HG02763 (cell line): ENCODE measurements around the gene CASP10.
A peak's percentile ranks its signal among the peaks of the same experiment; 100 is the strongest.

Source experiments
- ATAC-seq: cut with Tn5 transposase; IDR thresholded peaks from one replicate; pipeline ENCODE4 v1.9.1; 2021; ENCODE audit warnings: mild to moderate bottlenecking, moderate library complexity; ENCODE audit not compliant: unreplicated experiment

Gene CASP10

GRCh38 chr2:201195331-201195730 is 12.4 kb downstream of the CASP10 start:
- no peak for ATAC-seq

DNA sequence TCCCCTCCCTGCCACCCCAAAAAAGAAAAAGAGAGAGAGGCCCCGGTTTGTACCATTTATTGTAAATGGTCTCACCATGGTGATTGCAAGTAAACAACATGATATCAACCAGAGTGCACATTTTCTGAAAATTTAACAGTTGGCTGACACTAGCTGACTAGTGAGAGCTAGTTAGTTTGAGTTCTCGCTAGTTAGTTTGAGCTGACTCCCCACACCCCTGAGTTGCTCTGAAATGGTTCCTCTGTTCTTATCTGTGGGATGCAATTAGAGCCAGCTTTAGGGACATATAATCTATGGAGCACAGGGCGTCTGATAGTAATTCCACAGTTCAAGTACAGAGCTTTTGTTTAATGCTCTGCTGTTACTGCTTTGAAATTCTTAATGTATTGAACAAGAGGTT is 13.1 kb downstream of the CASP10 start:
- no peak for ATAC-seq

DNA sequence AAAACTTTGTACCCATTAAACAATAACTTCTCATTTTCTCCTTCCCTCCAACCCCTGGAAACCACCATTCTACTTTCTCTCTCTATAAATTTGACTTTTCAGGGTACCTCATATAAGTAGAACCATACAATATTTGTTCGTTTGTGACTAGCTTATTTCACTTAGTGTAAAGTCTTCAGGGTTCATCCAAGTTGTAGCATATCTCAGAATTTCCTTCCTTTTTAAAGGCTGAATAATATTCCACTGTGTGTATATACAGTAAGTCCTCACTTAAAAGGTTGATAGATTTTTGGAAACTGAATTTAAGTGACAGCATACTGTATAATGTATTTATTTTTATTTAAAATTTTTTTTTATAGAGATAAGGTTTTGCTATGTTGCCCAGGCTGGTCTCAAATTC is 13.9 kb downstream of the CASP10 start:
- no peak for ATAC-seq

GRCh38 chr2:201197781-201198180 is 14.8 kb downstream of the CASP10 start:
- ATAC-seq: no peak

- no peak for ATAC-seq
These were observed 16.9 kb downstream of the CASP10 start for GRCh38 chr2:201199847-201200246.

- ATAC-seq: no peak
These were observed 17.4 kb downstream of the CASP10 start for GRCh38 chr2:201200345-201200744.

DNA sequence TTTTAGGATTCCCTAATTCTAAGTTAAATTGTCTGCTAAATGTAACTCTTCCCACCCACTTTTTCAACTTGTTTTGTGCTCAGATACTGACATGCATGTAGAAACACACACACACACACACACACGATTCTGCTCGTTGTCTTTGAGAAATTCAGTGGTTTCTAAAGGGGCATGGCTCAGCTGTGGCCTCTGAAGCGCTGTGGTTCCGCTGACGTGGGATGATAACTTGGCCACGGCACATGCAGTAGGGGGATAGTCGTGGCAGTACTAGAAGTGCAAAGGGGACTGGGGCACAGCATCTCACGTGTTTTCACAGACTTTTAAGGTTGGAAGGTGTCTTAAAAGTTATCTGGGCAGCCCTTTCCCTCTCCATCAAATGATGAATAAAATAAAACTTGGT is 18.4 kb downstream of the CASP10 start:
- no peak for ATAC-seq

- ATAC-seq: no peak
These were observed 21.1 kb downstream of the CASP10 start for GRCh38 chr2:201203916-201204654.

GRCh38 chr2:201204655-201205514 is 21.9 kb downstream of the CASP10 start:
- no peak for ATAC-seq

- ATAC-seq: no peak
These were observed 22.5 kb downstream of the CASP10 start for GRCh38 chr2:201205515-201205849.

GRCh38 chr2:201208563-201209252 is 25.8 kb downstream of the CASP10 start:
- ATAC-seq: peak; percentile 65

- no peak for ATAC-seq
These were observed 33.0 kb downstream of the CASP10 start for GRCh38 chr2:201215963-201216362.

- no peak for ATAC-seq
These were observed 34.0 kb downstream of the CASP10 start for GRCh38 chr2:201216918-201217317.

- ATAC-seq: no peak
These were observed 35.8 kb downstream of the CASP10 start for GRCh38 chr2:201218780-201219179.

- no peak for ATAC-seq
These were observed 36.6 kb downstream of the CASP10 start for GRCh38 chr2:201219328-201220096.

- no peak for ATAC-seq
These were observed 37.2 kb downstream of the CASP10 start for GRCh38 chr2:201220102-201220570.

GRCh38 chr2:201223089-201224073 is 40.4 kb downstream of the CASP10 start:
- ATAC-seq: peak; percentile 96

- no peak for ATAC-seq
These were observed 45.5 kb downstream of the CASP10 start for GRCh38 chr2:201228271-201228911.

- no peak for ATAC-seq
These were observed 46.0 kb downstream of the CASP10 start for GRCh38 chr2:201228912-201229290.
